Adipocyte (in vitro differentiated cells): ENCODE results near the gene ABCF3.

Source experiments
- DNase-seq: peaks from one replicate; pipeline ENCODE4 v3.0.0-alpha.2; 2015; ENCODE audit warnings: low read depth
- H3K27me3 ChIP-seq: replicated peaks from 2 replicates; pipeline ENCODE4 v1.7.0; 2013; ENCODE audit warnings: mild to moderate bottlenecking, low read length, moderate library complexity; ENCODE audit not compliant: control insufficient read depth, insufficient read depth
- H3K36me3 ChIP-seq: 2 replicates; pipeline ENCODE4 v1.7.0; 2013; ENCODE audit warnings: low read length, mild to moderate bottlenecking, moderate library complexity; ENCODE audit not compliant: control insufficient read depth, insufficient read depth, severe bottlenecking
- H3K4me1 ChIP-seq: 2 replicates; pipeline ENCODE4 v1.7.0; 2013; ENCODE audit warnings: mild to moderate bottlenecking, low read length, moderate library complexity; ENCODE audit not compliant: control insufficient read depth, insufficient read depth
- H3K4me3 ChIP-seq: 2 replicates; pipeline ENCODE4 v1.7.0; 2013; ENCODE audit warnings: mild to moderate bottlenecking, low read length, moderate library complexity
- H3K9ac ChIP-seq: 2 replicates; pipeline ENCODE4 v1.7.0; 2013; ENCODE audit warnings: mild to moderate bottlenecking, low read length, moderate library complexity
- H3K9me3 ChIP-seq: 2 replicates; pipeline ENCODE4 v1.7.0; 2013; ENCODE audit warnings: mild to moderate bottlenecking, low read length, moderate library complexity; ENCODE audit not compliant: control insufficient read depth

The ABCF3 gene

DNA sequence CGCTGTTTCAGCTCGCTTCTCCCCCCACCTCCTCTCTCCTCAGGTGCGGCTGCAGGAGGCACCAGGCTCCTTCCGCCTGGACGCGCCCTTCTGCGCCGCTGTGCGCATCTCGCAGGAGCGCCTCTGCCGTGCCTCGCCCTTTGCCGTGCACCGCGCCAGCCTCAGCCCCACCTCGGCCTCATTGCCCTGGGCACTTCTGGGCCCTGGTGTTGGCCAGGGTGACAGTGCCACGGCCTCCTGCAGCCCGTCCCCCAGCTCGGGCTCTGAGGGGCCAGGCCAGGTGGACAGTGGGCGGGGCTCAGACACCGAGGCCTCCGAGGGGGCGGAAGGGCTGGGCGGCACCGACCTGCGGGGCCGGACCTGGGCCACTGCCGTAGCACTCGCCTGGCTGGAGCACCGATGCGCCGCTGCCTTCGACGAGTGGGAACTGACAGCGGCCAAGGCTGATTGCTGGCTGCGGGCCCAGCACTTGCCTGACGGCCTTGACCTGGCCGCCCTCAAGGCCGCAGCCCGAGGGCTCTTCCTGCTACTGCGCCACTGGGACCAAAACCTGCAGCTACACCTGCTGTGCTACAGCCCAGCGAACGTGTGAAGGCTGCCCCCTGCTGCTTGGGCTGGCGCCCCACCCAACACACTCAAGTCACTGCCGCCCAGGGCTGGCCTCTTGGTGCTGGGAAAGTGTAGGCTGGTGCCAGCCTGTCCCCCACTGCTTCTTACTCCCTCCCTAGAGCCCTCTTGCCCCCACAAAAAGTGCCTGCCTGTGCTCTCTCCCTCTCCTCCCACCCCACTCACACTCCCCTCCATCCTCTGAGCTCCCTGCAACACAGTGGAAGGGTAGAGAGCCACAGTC lies 55.7 kb downstream of the ABCF3 start:
- no peak overlapping the region for H3K4me3 ChIP-seq
- H3K9me3 ChIP-seq, result no peaks in the 10 kb centered on the region
- H3K27me3 ChIP-seq, result peaks cover 15% of the 10 kb centered on the region
- H3K36me3 ChIP-seq, result peaks cover 36% of the 10 kb centered on the region
- no peak for DNase-seq
- H3K9ac ChIP-seq, result no peak overlapping the region
- H3K4me1 ChIP-seq, result no peaks in the 10 kb centered on the region

- DNase-seq, result no peak
- Histone ChIP-seq H3K9ac (no peak overlapping the region), H3K36me3 (peaks cover 36% of the 10 kb centered on the region), H3K4me1 (no peaks in the 10 kb centered on the region), H3K4me3 (no peak overlapping the region), H3K9me3 (no peaks in the 10 kb centered on the region), H3K27me3 (peaks cover 15% of the 10 kb centered on the region)
Observed at GRCh38 chr3:184242297-184242685, 56.3 kb downstream of the ABCF3 start.
